Heart right ventricle (tissue), 16 donors: ENCODE measurements around the gene NAA30. TPM values are rescaled to one million over a fixed set of nuclear protein-coding genes. Genes with fewer than 3 reads are reported as not detected.
"Not testable (repeated sequence)": the region's sequence is repeated elsewhere in the genome, so short reads cannot be mapped to it uniquely, and the experiment has no call there.

Source experiments
- ATAC-seq, 8 donors: fragments of 200-7000 bp; cut with Tn5 transposase; one replicate each; pipeline ENCODE4 v1.9.1; 2020; ENCODE audit warnings: mild to moderate bottlenecking in 8 of 8, moderate library complexity in 8 of 8, moderate number of reproducible peaks in 1 of 8
- DNase-seq, 2 donors: peaks; one replicate each; pipeline ENCODE4 v3.0.0-alpha.2; 2020
- H3K27ac ChIP-seq, 10 donors: fragments of 200-600 bp; sonication (generic) in 2 of 10; one replicate each; pipeline versions ENCODE4 v1.5.0 to v1.8.0; 2020 to 2022; ENCODE audit warnings: mild to moderate bottlenecking in 3 of 10
- H3K27me3 ChIP-seq, 7 donors: fragments of 200-600 bp; one replicate each; pipeline ENCODE4 v1.8.0; 2021 to 2022; ENCODE audit warnings: mild to moderate bottlenecking in 2 of 7
- H3K36me3 ChIP-seq, 9 donors: fragments of 200-600 bp; sonication (generic) in 1 of 9; one replicate each; pipeline versions ENCODE4 v1.5.0 to v1.8.0; 2020 to 2022; ENCODE audit warnings: mild to moderate bottlenecking in 2 of 9
- H3K4me1 ChIP-seq, 9 donors: fragments of 200-600 bp; sonication (generic) in 1 of 9; one replicate each; pipeline versions ENCODE4 v1.5.0 to v1.8.0; 2020 to 2022; ENCODE audit warnings: mild to moderate bottlenecking in 4 of 9
- H3K4me3 ChIP-seq, 10 donors: fragments of 200-600 bp; sonication (generic) in 2 of 10; one replicate each; pipeline versions ENCODE4 v1.5.0 to v1.8.0; 2020 to 2022; ENCODE audit warnings: mild to moderate bottlenecking in 7 of 10, moderate library complexity in 2 of 10
- H3K9me3 ChIP-seq, 11 donors: fragments of 200-600 bp in 10 of 11; sonication (generic) in 2 of 11; one replicate each; pipeline versions ENCODE4 v1.5.0 to v1.8.0; 2013 to 2022; ENCODE audit warnings: mild to moderate bottlenecking in 2 of 11, control low read depth in 1 of 11, moderate library complexity in 1 of 11
- WGBS, 2 donors: extraction: QIAGEN DNeasy Blood & Tissue Kit; methylation state at CpG; one replicate each; pipeline ENCODE4 v1.1.7; 2013; ENCODE audit warnings: inconsistent platforms in 1 of 2; 5-methylcytosine and 5-hydroxymethylcytosine counted together
- intact Hi-C, 10 donors: fragments of 100-400 bp; cut with DNase I; formaldehyde crosslinking; loops; one replicate each; pipeline versions ENCODE4 v1.11.1 to v1.14.2; 2022
- long read RNA-seq, 3 donors: library from polyadenylated mRNA; unstranded; transcript quantifications; one replicate each; pipeline ENCODE4 v2.0.0, GENCODE V29; 2020 to 2021
- polyA plus RNA-seq, 2 donors: library from polyadenylated mRNA; stranded (reverse); fragments of 200-250 nt; gene quantifications; one replicate each; pipeline ENCODE4 v1.2.3, GENCODE V29; 2013
- total RNA-seq, 10 donors: library from RNA; stranded (reverse); fragmentation: NEBNext Ultra II Directional in 3 of 10; extraction: Animal tissue kit (Norgen Biotek cat#: 25700) in 3 of 10; gene quantifications; one replicate each; pipeline versions ENCODE4 v1.2.1 to v1.2.4, GENCODE V29; 2021 to 2023
- TF ChIP-seq, protein P1 (sequence below), 9 donors: fragments of 200-600 bp; sonication (generic) in 2 of 9; IDR thresholded peaks; one replicate each; pipeline versions ENCODE4 v1.5.0 to v1.8.0; 2021 to 2022; ENCODE audit warnings: antibody characterized with exemption in 9 of 9, mild to moderate bottlenecking in 5 of 9, moderate library complexity in 1 of 9
- donor health status: Arrhythmogenic right ventricular cardiomyopathy.
- donor health status: ischemic (EF 13 %, LVEDD 7.1; RV severe dilation, severe dysfunction).
- donor health status: healthy with polysubstance abuse.
- donor health status: DM: no; HTN: yes; CAD: no.
- donor health status: DM: no; HTN: no; CAD: no.
- donor health status: ischemic (EF 25% LVEDD 6.9; RV normal size, moderate dysfunction).
- donor health status: ischemic (EF 25% LVEDD 5.7; RV mildly dilated, moderate dysfunction).
- donor health status: healthy.
- donor health status: DM: yes; HTN: yes; CAD: no.
- donor health status: Ischemic cardiomyopathy.
- donor health status: ischemic (EF 35%, LVEDD 5.7; RV mildly dilated, moderate dysfunction).
- donor health status: nonischemic (EF 11% LVEDD 7.7; RV severe dilation, severe dysfunction).
- donor health status: DM: yes; HTN: yes; CAD: no.
- donor health status: PGD.
- donor health status: ischemic (EF 29% LVEDD 5.4; RV normal size, mild dysfunction).
- donor health status: nonischemic (EF 23%, LVEDD 6.1; RV moderate dilation, normal function).

Gene NAA30
- total RNA-seq (10 to 100 TPM; 23.5 to 30.7 (median 27.1) TPM), polyA plus RNA-seq (1 to 10 TPM; 2.8 to 8.3 TPM)
- long read RNA-seq, donor 1, full-length matches to known transcripts, result 94 of 130 reads
- long read RNA-seq, donor 1, partial matches to known transcripts, result 35 of 130 reads
- long read RNA-seq, donor 1, other reads (novel, unspliced or antisense), result 1 of 130 reads
- long read RNA-seq, donor 2, full-length matches to known transcripts, result 103 of 149 reads
- long read RNA-seq, donor 2, partial matches to known transcripts, result 38 of 149 reads
- long read RNA-seq, donor 2, other reads (novel, unspliced or antisense), result 8 of 149 reads
- long read RNA-seq, donor 3, partial matches to known transcripts, result 23 of 32 reads
- long read RNA-seq, donor 3, other reads (novel, unspliced or antisense), result 4 of 32 reads

DNA sequence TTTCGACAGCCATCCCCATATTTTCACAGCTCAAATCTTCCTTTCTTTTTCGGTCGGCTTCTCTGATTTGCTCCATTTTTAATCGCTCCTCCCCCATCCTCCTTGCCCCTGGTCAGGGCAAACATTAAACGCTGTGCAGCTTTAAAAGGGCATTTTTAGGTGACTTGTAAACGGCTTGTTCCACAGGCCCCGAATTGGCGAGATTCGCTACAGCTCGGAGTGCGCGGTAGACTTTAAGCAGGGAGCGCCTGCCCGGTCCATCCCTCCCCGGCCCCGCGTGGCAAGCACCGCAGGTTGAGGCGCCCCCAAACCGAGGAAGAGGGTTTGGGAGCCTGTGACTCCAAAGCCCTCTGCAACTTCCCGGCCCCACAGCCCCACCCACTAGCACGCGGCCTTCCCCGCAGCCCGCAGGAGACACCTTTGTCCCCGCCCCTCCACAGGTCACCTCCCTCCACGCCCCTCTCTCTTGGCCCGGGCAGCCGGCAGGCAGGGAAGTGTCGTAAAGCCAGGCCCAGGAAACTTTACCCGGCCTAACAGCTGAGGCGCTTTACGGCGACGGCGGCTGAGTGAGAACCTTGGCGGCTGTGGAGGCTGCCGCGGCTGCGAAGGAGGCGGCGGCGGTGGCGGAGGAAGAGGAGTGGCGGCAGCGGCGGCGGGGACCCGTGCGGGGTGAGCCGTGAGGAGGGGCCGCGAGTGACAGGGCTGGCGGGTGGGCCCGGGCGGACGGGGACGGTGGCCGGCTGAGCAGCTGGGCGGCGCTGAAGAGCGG lies at the start of gene NAA30:
Gene NAA30, plus strand, starts transcription at position 550 of the 769 bp plus-strand sequence. CDS start 372 bp downstream, outside the sequence.
- H3K4me3 ChIP-seq, result peak within 1 kb of the TSS; percentile 80 to 94 (median 90)
- intact Hi-C loops, result loop anchor here in 1 of 10 donors (10.0 kb wide), 1 partner anchor 125 kb away; the partner anchor contains the start of genes AP5M1 and EXOC5
- H3K27me3 ChIP-seq, result no peaks in the 10 kb centered on the region
- DNase-seq (peak; percentile 93 to 94), ATAC-seq (peak; percentile 95 to 98 (median 97))
- no peaks in the 10 kb centered on the region for H3K9me3 ChIP-seq
- peak within 1 kb of the TSS; percentile 38 to 92 (median 88) for H3K27ac ChIP-seq
- WGBS, 2 donors, result 0 to 1% methylated on average over 57 to 62 of the region's 62 CpGs
- peaks cover 0 to 13% (median 0%) of the 10 kb centered on the region in 9 donors for H3K36me3 ChIP-seq
- TF ChIP-seq, protein P1, sequence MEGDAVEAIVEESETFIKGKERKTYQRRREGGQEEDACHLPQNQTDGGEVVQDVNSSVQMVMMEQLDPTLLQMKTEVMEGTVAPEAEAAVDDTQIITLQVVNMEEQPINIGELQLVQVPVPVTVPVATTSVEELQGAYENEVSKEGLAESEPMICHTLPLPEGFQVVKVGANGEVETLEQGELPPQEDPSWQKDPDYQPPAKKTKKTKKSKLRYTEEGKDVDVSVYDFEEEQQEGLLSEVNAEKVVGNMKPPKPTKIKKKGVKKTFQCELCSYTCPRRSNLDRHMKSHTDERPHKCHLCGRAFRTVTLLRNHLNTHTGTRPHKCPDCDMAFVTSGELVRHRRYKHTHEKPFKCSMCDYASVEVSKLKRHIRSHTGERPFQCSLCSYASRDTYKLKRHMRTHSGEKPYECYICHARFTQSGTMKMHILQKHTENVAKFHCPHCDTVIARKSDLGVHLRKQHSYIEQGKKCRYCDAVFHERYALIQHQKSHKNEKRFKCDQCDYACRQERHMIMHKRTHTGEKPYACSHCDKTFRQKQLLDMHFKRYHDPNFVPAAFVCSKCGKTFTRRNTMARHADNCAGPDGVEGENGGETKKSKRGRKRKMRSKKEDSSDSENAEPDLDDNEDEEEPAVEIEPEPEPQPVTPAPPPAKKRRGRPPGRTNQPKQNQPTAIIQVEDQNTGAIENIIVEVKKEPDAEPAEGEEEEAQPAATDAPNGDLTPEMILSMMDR (IDR thresholded peaks at IDR 0.05), result peak in 1 of 9 donors; percentile 25
- H3K4me1 ChIP-seq, result peaks cover 3 to 45% (median 37%) of the 10 kb centered on the region in 9 donors

DNA sequence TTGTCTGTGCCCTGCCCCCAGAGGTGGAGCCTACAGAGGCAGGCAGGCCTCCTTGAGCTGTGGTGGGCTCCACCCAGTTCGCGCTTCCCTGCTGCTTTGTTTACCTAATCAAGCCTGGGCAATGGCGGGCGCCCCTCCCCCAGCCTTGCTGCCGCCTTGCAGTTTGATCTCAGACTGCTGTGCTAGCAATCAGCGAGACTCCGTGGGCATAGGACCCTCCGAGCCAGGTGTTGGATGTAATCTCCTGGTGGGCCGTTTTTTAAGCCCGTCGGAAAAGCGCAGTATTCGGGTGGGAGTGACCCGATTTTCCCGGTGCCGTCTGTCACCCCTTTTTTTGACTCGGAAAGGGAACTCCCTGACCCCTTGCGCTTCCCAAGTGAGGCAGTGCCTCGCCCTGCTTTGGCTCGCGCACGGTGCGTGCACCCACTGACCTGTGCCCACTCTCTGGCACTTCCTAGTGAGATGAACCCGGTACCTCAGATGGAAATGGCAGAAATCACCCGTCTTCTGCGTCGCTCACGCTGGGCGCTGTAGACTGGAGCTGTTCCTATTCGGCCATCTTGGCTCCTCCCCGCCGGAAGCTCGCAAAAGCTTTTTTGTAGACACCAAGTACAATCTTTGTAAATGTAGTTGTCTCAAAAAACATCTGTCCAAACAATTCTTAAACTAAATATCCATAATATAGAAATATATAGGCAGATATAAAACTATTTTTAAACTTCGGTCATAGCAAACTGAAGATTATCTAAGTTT lies 46.7 kb upstream of the NAA30 start:
- ATAC-seq, intact Hi-C loops, H3K36me3 ChIP-seq, H3K4me1 ChIP-seq, H3K9me3 ChIP-seq, DNase-seq, H3K4me3 ChIP-seq, H3K27ac ChIP-seq, H3K27me3 ChIP-seq: not testable (repeated sequence)
- 68 to 72% methylated on average over 34 of the region's 34 CpGs for WGBS, 2 donors

DNA sequence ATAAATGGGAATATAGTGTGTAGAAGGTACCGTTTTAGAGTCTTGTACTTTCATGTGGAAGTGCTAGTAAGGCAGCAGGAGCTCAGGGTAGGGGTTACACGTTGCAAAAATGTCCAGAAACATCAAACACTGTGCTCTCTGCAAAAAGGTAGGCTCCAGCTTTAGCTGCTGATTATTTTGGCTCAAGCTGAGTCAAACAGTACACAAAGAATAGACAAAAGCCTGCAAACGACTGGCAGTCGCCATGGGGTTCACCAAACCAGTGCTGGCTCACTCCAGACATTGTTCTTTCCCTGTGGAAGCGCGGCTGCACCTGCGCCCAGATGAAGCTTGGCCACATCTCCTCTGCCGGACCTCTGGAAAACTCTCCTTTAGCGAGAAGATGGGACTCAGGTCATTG lies 45.3 kb upstream of the NAA30 start:
- intact Hi-C loops, result no loop called here
- ATAC-seq (no peak), DNase-seq (no peak)
- H3K27ac ChIP-seq, result no peak overlapping the region
- TF ChIP-seq, protein P1 (IDR thresholded peaks at IDR 0.05), result no peak
- peaks cover 0 to 5% (median 0%) of the 10 kb centered on the region in 11 donors for H3K9me3 ChIP-seq
- no peaks in the 10 kb centered on the region for H3K4me1 ChIP-seq
- WGBS, 2 donors, result 81 to 86% methylated on average over 9 of the region's 9 CpGs
- peaks cover 0 to 4% (median 0%) of the 10 kb centered on the region in 7 donors for H3K27me3 ChIP-seq
- H3K36me3 ChIP-seq, result no peaks in the 10 kb centered on the region
- no peak overlapping the region for H3K4me3 ChIP-seq

DNA sequence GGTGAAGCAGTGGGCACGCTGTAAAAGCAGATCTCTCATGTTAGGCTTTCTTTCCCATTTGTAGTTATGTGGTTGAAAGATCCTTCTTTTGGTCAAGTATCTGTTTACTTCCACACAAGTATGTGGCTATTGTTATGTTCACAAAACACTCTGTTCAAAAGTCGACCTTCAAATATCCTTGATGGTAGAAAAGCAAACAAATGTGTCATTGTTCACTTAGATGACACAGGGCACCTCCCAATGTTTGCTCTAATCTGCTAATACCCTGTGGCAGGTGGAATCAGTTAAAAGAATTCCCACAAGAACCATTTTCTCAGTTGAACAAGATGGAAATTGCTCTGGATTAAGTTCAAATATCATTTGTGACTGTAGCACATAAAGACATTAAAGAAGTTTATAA lies 43.6 kb upstream of the NAA30 start:
- Histone ChIP-seq H3K27ac (no peak overlapping the region), H3K27me3 (peaks cover 0 to 4% (median 0%) of the 10 kb centered on the region in 7 donors), H3K36me3 (no peaks in the 10 kb centered on the region), H3K4me1 (no peaks in the 10 kb centered on the region), H3K9me3 (peaks cover 0 to 5% (median 0%) of the 10 kb centered on the region in 11 donors), H3K4me3 (no peak overlapping the region)
- 64% methylated on average over 2 of the region's 2 CpGs for WGBS, 2 donors
- intact Hi-C loops, result no loop called here
- DNase-seq (no peak), ATAC-seq (no peak)
- TF ChIP-seq, protein P1 (IDR thresholded peaks at IDR 0.05), result no peak
